Kidney epithelial cell (primary cell): Measurements from ENCODE around the gene CDK5RAP1. TPM values are rescaled to one million over a fixed set of nuclear protein-coding genes. Genes with fewer than 3 reads are reported as not detected.
"Not testable (repeated sequence)": the region's sequence is repeated elsewhere in the genome, so short reads cannot be mapped to it uniquely, and the experiment has no call there.

ENCODE experiments used
- DNase-seq: peaks from one replicate; pipeline ENCODE4 v3.0.0-alpha.2; 2010; ENCODE audit warnings: low read depth
- H3K27me3 ChIP-seq: 2 replicates; pipeline ENCODE4 v1.6.0; 2011; ENCODE audit warnings: low read length; ENCODE audit not compliant: control insufficient read depth, insufficient read depth
- H3K36me3 ChIP-seq: 2 replicates; pipeline ENCODE4 v1.5.1; 2011; ENCODE audit warnings: low read length; ENCODE audit not compliant: control insufficient read depth, insufficient read depth
- H3K4me3 ChIP-seq: 2 replicates; pipeline ENCODE4 v1.5.1; 2011; ENCODE audit warnings: low read depth, mild to moderate bottlenecking, control low read depth, low read length
- CTCF ChIP-seq: IDR thresholded peaks from 2 replicates; pipeline ENCODE4 v1.5.1; 2011; ENCODE audit warnings: mild to moderate bottlenecking, moderate library complexity, low read length, control low read depth, inconsistent platforms; ENCODE audit not compliant: insufficient read depth, poor library complexity, severe bottlenecking
- total RNA-seq: library from RNA; depleted of rRNA; stranded (reverse); fragments of >200 nt; gene quantifications from 2 replicates; pipeline ENCODE4 v1.2.3, GENCODE V29; 2015

Gene CDK5RAP1
- total RNA-seq, 1 donor from 2014 or later: 39.4 TPM

DNA sequence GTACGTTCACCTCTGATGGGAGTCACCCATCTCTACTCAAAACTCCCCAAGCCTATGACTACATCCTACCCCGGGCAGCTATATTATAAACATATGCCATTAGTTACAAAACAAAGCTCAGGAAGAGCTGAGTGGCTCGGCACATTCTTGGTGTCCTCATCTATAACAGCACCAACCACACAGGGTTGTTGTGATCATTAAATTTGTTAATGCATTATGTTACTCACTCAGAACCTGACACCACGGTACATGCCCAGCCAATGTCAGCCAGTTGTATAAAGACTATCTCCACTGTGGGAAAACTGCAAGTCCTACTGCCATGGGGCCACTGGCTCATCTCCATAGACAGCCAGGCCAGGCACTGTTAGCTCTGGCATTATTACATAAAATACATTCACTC lies 7.7 kb downstream of the CDK5RAP1 start:
- TF ChIP-seq CTCF: no peak
- DNase-seq: no peak

GRCh38 chr20:33391722-33392415 lies 9.4 kb downstream of the CDK5RAP1 start:
- Histone ChIP-seq H3K4me3 (no peak overlapping the region), H3K27me3 (no peaks in the 10 kb centered on the region), H3K36me3 (peaks cover 1% of the 10 kb centered on the region)
- no peak for TF ChIP-seq CTCF
- DNase-seq: no peak

More for the DNA sequence above, 7.7 kb downstream of the CDK5RAP1 start:
- H3K27me3 ChIP-seq: no peaks in the 10 kb centered on the region
- H3K36me3 ChIP-seq: peaks cover 1% of the 10 kb centered on the region
- no peak overlapping the region for H3K4me3 ChIP-seq

GRCh38 chr20:33389326-33389725 lies 12.0 kb downstream of the CDK5RAP1 start:
- H3K4me3 ChIP-seq, H3K27me3 ChIP-seq, H3K36me3 ChIP-seq, DNase-seq: not testable (repeated sequence)

DNA sequence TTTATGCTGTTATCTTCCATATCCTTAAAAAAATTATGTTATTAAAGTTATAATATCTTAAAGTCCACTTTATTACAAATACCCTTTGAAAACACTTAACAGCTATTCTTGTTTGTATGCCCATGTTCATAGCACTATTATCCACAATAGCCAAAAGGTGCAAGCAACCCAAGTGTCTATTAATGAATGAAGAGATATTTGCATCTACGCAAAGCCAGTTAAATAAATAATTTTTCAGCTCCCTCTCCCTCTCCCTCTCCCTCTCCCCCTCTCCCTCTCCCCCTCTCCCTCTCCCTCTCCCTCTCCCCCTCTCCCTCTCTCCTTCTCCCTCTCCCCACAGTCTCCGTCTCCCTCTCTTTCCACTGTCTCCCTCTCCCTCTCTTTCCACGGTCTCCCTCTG lies 13.1 kb downstream of the CDK5RAP1 start:
- H3K27me3 ChIP-seq: no peaks in the 10 kb centered on the region
- no peak for TF ChIP-seq CTCF
- no peaks in the 10 kb centered on the region for H3K36me3 ChIP-seq
- H3K4me3 ChIP-seq: no peak overlapping the region
- no peak for DNase-seq

- no peaks in the 10 kb centered on the region for H3K36me3 ChIP-seq
- TF ChIP-seq CTCF: no peak
- H3K4me3 ChIP-seq: no peak overlapping the region
- H3K27me3 ChIP-seq: no peaks in the 10 kb centered on the region
- no peak for DNase-seq
These were observed 14.1 kb downstream of the CDK5RAP1 start for GRCh38 chr20:33387177-33387576.

DNA sequence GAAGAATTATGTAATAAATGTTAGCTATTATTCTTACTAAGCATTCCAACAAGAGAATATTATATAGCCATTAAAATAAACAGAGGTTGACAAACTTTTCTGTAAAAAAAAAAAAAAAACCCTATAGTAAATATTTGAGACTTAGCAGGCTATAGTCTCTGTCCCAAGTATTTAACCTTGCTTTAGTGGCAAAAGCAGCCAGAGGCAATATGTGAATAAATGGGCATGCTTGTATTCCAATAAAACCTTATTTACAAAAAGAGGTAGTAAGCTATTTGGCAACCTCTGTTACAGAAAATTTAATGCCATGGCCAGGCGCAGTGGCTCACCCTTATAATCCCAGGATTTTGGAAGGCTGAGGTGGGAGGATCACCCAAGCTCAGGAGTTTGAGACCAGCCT lies 14.6 kb downstream of the CDK5RAP1 start:
- no peak overlapping the region for H3K4me3 ChIP-seq
- no peak for DNase-seq
- H3K27me3 ChIP-seq: no peaks in the 10 kb centered on the region
- no peak for TF ChIP-seq CTCF
- no peaks in the 10 kb centered on the region for H3K36me3 ChIP-seq
